GM12878 (cell line): ENCODE data around the gene KIAA0408. TPM values are rescaled to one million over a fixed set of nuclear protein-coding genes. Genes with fewer than 3 reads are reported as not detected.

Experiments
- ATAC-seq: fragments of 200-7000 bp; cut with Tn5 transposase; 3 replicates; pipeline ENCODE4 v1.9.1; 2020; ENCODE audit warnings: mild to moderate bottlenecking, moderate library complexity
- BruUV-seq: library from RNA; stranded (reverse); fragments of 400-500 nt; replicated peaks from 2 replicates; lab custom pipeline; 2021; lab: Mats Ljungman, UMichigan
- CTCF ChIA-PET: fragments of 300-600 bp; sonication (Branson Sonifier 250); formaldehyde crosslinking; extraction: SDS; loops from one replicate; lab custom pipeline; 2021; ENCODE audit warnings: inconsistent platforms; lab: Yijun Ruan, JAX
- POLR2A ChIA-PET: fragments of 350-600 bp; formaldehyde crosslinking; extraction: SDS; loops from one replicate; lab custom pipeline; 2021; ENCODE audit warnings: inconsistent platforms; lab: Charles Lee
- RAD21 ChIA-PET: fragments of 300-600 bp; sonication (Branson Sonifier 250); formaldehyde crosslinking; loops from one replicate; lab custom pipeline; 2023; ENCODE audit warnings: antibody characterized with exemption; ENCODE audit not compliant: unreplicated experiment; lab: Charles Lee
- SMC1A ChIA-PET: fragments of 300-600 bp; sonication (Branson Sonifier 250); formaldehyde crosslinking; loops from one replicate; lab custom pipeline; 2023; ENCODE audit not compliant: unreplicated experiment, uncharacterized antibody; lab: Charles Lee
- DNase-seq: peaks from one replicate; pipeline ENCODE4 v3.0.0-alpha.2; 2011; ENCODE audit warnings: low read depth, low spot score
- FAIRE-seq: peaks from 3 replicates; lab custom pipeline; 2011; peaks lifted over from hg19 to GRCh38; lab: Jason Lieb, UNC
- H2AFZ ChIP-seq: 2 replicates; pipeline ENCODE4 v1.6.0; 2011; ENCODE audit warnings: low read depth, low read length, control low read depth; ENCODE audit not compliant: control insufficient read depth
- H3K27ac ChIP-seq: 2 replicates; pipeline ENCODE4 v1.5.1; 2011; ENCODE audit warnings: control low read depth; ENCODE audit not compliant: control insufficient read depth, insufficient read depth
- H3K27me3 ChIP-seq, 2 experiments: replicated peaks in 1 of 2; 2 replicates each; pipeline versions ENCODE4 v1.6.0 to v1.6.1; 2011; ENCODE audit warnings: low read length in 1 of 2; ENCODE audit not compliant: control insufficient read depth in 2 of 2, insufficient read depth in 2 of 2
- H3K36me3 ChIP-seq, 2 experiments: 2 replicates each; pipeline ENCODE4 v1.5.1; 2011; ENCODE audit warnings: low read length in 1 of 2; ENCODE audit not compliant: control insufficient read depth in 2 of 2, insufficient read depth in 2 of 2
- H3K4me1 ChIP-seq: 2 replicates; pipeline ENCODE4 v1.6.1; 2011; ENCODE audit warnings: mild to moderate bottlenecking, low read length, moderate library complexity, mixed read lengths; ENCODE audit not compliant: control insufficient read depth, insufficient read depth
- H3K4me2 ChIP-seq: 2 replicates; pipeline ENCODE4 v1.6.0; 2011; ENCODE audit warnings: control low read depth; ENCODE audit not compliant: control insufficient read depth, insufficient read depth
- H3K4me3 ChIP-seq: fragments of 200-600 bp; sonication (generic); 2 replicates; pipeline ENCODE4 v1.5.1; 2016
- H3K79me2 ChIP-seq: 2 replicates; pipeline ENCODE4 v1.6.0; 2011; ENCODE audit warnings: low read length; ENCODE audit not compliant: control insufficient read depth, insufficient read depth
- H3K9ac ChIP-seq: 2 replicates; pipeline ENCODE4 v1.8.0; 2011; ENCODE audit warnings: low read length, control low read depth, mixed read lengths; ENCODE audit not compliant: control insufficient read depth, insufficient read depth
- H3K9me3 ChIP-seq: replicated peaks from 3 replicates; pipeline ENCODE4 v1.5.1; 2011; ENCODE audit warnings: mild to moderate bottlenecking, low read length; ENCODE audit not compliant: control insufficient read depth, insufficient read depth
- H4K20me1 ChIP-seq: 2 replicates; pipeline ENCODE4 v1.6.0; 2011; ENCODE audit not compliant: control insufficient read depth, insufficient read depth
- ATF2 ChIP-seq: IDR thresholded peaks from 2 replicates; pipeline ENCODE4 v1.6.1; 2012; ENCODE audit warnings: low read length, inconsistent platforms
- BCLAF1 ChIP-seq: fragments of 450-650 bp; IDR thresholded peaks from 2 replicates; pipeline ENCODE4 v1.6.1; 2017; ENCODE audit warnings: antibody characterized with exemption, mild to moderate bottlenecking, moderate library complexity
- JUNB ChIP-seq: IDR thresholded peaks from 2 replicates; pipeline ENCODE4 v1.6.1; 2016; ENCODE audit warnings: antibody characterized with exemption, mild to moderate bottlenecking
- MTA3 ChIP-seq: IDR thresholded peaks from 2 replicates; pipeline ENCODE4 v1.6.1; 2012; ENCODE audit warnings: low read length, inconsistent platforms, borderline replicate concordance
- PAX5 ChIP-seq: IDR thresholded peaks from 2 replicates; pipeline ENCODE4 v1.6.1; 2011; ENCODE audit warnings: low read depth, low read length, borderline replicate concordance
- SIX5 ChIP-seq: IDR thresholded peaks from 2 replicates; pipeline ENCODE4 v1.6.1; 2011; ENCODE audit warnings: mild to moderate bottlenecking, low read depth, low read length, moderate library complexity; ENCODE audit not compliant: severe bottlenecking
- SMARCA5 ChIP-seq: fragments of 450-650 bp; IDR thresholded peaks from 2 replicates; pipeline ENCODE4 v1.6.1; 2017; ENCODE audit warnings: mild to moderate bottlenecking
- SREBF2 ChIP-seq: IDR thresholded peaks from 2 replicates; pipeline ENCODE4 v1.6.1; 2012; ENCODE audit warnings: mild to moderate bottlenecking, low read length
- SRF ChIP-seq, 2 experiments: IDR thresholded peaks; 2 replicates each; pipeline ENCODE4 v1.6.1; 2011; ENCODE audit warnings: low read depth in 2 of 2, low read length in 2 of 2, mild to moderate bottlenecking in 1 of 2, moderate library complexity in 1 of 2
- STAT1 ChIP-seq: fragments of 450-650 bp; conservative IDR thresholded peaks from 2 replicates; pipeline ENCODE4 v1.6.1; 2014; ENCODE audit warnings: antibody characterized with exemption, mild to moderate bottlenecking
- ZNF622 ChIP-seq: fragments of 450-650 bp; IDR thresholded peaks from 2 replicates; pipeline ENCODE4 v1.6.1; 2017; ENCODE audit warnings: mild to moderate bottlenecking, inconsistent platforms
- WGBS: methylation state at CpG from one replicate; pipeline ENCODE4 v1.1.6; 2016; ENCODE audit warnings: low lambda C conversion rate; ENCODE audit not compliant: insufficient replicate concordance, insufficient coverage; ENCODE audit errors: missing lambda C conversion rate; 5-methylcytosine and 5-hydroxymethylcytosine counted together
- in situ Hi-C: fragments of 300-500 bp; cut with MboI; formaldehyde crosslinking; loops from 9 replicates; pipeline ENCODE4 v1.14.3; 2018; ENCODE audit warnings: mixed read lengths
- intact Hi-C: fragments of 100-400 bp; cut with micrococcal nuclease; formaldehyde crosslinking; loops from one replicate; pipeline ENCODE4 v1.14.2; 2022; ENCODE audit not compliant: unreplicated experiment
- polyA plus RNA-seq, 11 experiments: library from polyadenylated mRNA; depleted of rRNA in 4 of 11; unstranded in 6 of 11; stranded (reverse) in 5 of 11; fragments of >200 nt; fragmentation: Nextera tagmentation in 4 of 11; fragmentation: Illumina TruSeq in 1 of 11; extraction: Ambion mirVana in 4 of 11; extraction: Trizol in 1 of 11; gene quantifications; 1 replicate in 1 of 11; 2 replicates in 10 of 11; pipeline versions ENCODE4 v1.2.1 to v1.2.3, GENCODE V29; 2011 to 2016; ENCODE audit warnings: inconsistent platforms in 2 of 11, missing spikeins in 2 of 11, low read depth in 1 of 11
- total RNA-seq, 4 experiments: library from RNA; depleted of rRNA in 3 of 4; stranded (reverse); fragments of >200 nt in 3 of 4; fragmentation: Illumina TruSeq in 1 of 4; extraction: Trizol in 1 of 4; gene quantifications; 2 replicates each; pipeline versions ENCODE4 v1.2.1 to v1.2.3, GENCODE V29; 2013 to 2021

Gene KIAA0408
- total and polyA plus RNA-seq, 10 of the 15 experiments (the other 5 are each of a cell fraction or from before 2014, with no cell fraction given) = 0.03 to 0.30 (median 0.06) TPM; not detected in 4

- Histone ChIP-seq H3K9ac (no peak overlapping the region), H3K27ac (no peak overlapping the region), H4K20me1 (no peaks in the 10 kb centered on the region), H3K27me3 (peaks cover 0 to 2% of the 10 kb centered on the region in 2 experiments; a peak in 2 of 4 replicates), H3K4me3 (no peak overlapping the region), H3K79me2 (no peaks in the 10 kb centered on the region), H3K36me3 (no peaks in the 10 kb centered on the region), H3K4me2 (no peak overlapping the region), H2AFZ (no peak overlapping the region), H3K9me3 (no peaks in the 10 kb centered on the region), H3K4me1 (no peaks in the 10 kb centered on the region)
- TF ChIP-seq SRF (IDR thresholded peaks at IDR 0.05; ENCODE audit: low read depth in 2 of 2, low read length in 2 of 2) = no peak
- DNase-seq = no peak
- in situ Hi-C loops (no loop called here), intact Hi-C loops (no loop called here)
- BruUV-seq = no TSS peak
- ChIA-PET CTCF (interaction anchor here (1.8 kb wide), 1 partner anchor 59 kb away, joined by 4 read pairs; no protein-coding TSS in a partner anchor), RAD21 (interaction anchor here (1.1 kb wide), 1 partner anchor 80 kb away, joined by 3 read pairs; no protein-coding TSS in a partner anchor), POLR2A (no interaction called here), SMC1A (interaction anchor here (2.3 kb wide), 1 partner anchor 80 kb away, joined by 9 read pairs; no protein-coding TSS in a partner anchor)
- 76% methylated on average over 3 of the region's 3 CpGs for WGBS
- ATAC-seq = no peak
- no peak for FAIRE-seq
These were observed 967 bp downstream of the KIAA0408 start for GRCh38 chr6:127458222-127458621.

GRCh38 chr6:127457456-127458064, 1.6 kb downstream of the KIAA0408 start:
- in situ Hi-C loops (no loop called here), intact Hi-C loops (no loop called here)
- Histone ChIP-seq H3K79me2 (no peaks in the 10 kb centered on the region), H3K4me2 (no peak overlapping the region), H3K27me3 (peaks cover 0 to 2% of the 10 kb centered on the region in 2 experiments; a peak in 2 of 4 replicates), H3K4me1 (no peaks in the 10 kb centered on the region), H2AFZ (no peak overlapping the region), H3K9me3 (no peaks in the 10 kb centered on the region), H4K20me1 (no peaks in the 10 kb centered on the region), H3K27ac (no peak overlapping the region), H3K4me3 (no peak overlapping the region), H3K9ac (no peak overlapping the region), H3K36me3 (no peaks in the 10 kb centered on the region)
- no peak for FAIRE-seq
- ChIA-PET SMC1A (interaction anchor here (2.3 kb wide), 1 partner anchor 81 kb away, joined by 9 read pairs; no protein-coding TSS in a partner anchor), RAD21 (no interaction called here), CTCF (no interaction called here), POLR2A (no interaction called here)
- ATAC-seq = no peak
- DNase-seq = no peak
- BruUV-seq = no TSS peak
- 25% methylated on average over 3 of the region's 3 CpGs for WGBS
- TF ChIP-seq PAX5 (no peak), SREBF2 (no peak), SIX5 (no peak), BCLAF1 (no peak), MTA3 (no peak), STAT1 (no peak), SMARCA5 (no peak), ZNF622 (no peak), JUNB (no peak), ATF2 (no peak)
